PC-9 (cell line): Measurements from ENCODE around the gene NCOA3. TPM values are rescaled to one million over a fixed set of nuclear protein-coding genes. Genes with fewer than 3 reads are reported as not detected.

Experiments
- BruUV-seq: library from RNA; stranded (reverse); fragments of 400-500 nt; replicated peaks from 2 replicates; lab custom pipeline; 2021; lab: Mats Ljungman, UMichigan
- CTCF ChIA-PET: fragments of 300-600 bp; sonication (Branson Sonifier 250); formaldehyde crosslinking; loops from one replicate; lab custom pipeline; 2022; ENCODE audit warnings: antibody characterized with exemption; lab: Charles Lee
- POLR2A ChIA-PET: fragments of 300-600 bp; sonication (Branson Sonifier 250); formaldehyde crosslinking; loops from one replicate; lab custom pipeline; 2022; ENCODE audit warnings: antibody characterized with exemption; ENCODE audit not compliant: unreplicated experiment; lab: Charles Lee
- DNase-seq, 2 experiments: peaks; one replicate each; pipeline versions ENCODE4 v3.0.0 to v3.0.0-alpha.2; 2015 to 2022; ENCODE audit warnings: mixed read lengths in 1 of 2
- H2AFZ ChIP-seq: fragments of 200-600 bp; sonication (generic); 2 replicates; pipeline ENCODE4 v1.8.1; 2017; ENCODE audit warnings: antibody characterized with exemption
- H3F3A ChIP-seq: fragments of 200-600 bp; sonication (generic); 2 replicates; pipeline ENCODE4 v1.8.1; 2017; ENCODE audit warnings: antibody characterized with exemption, mild to moderate bottlenecking, low read depth; ENCODE audit not compliant: insufficient read depth
- H3K27ac ChIP-seq: fragments of 200-600 bp; sonication (generic); 2 replicates; pipeline ENCODE4 v1.6.1; 2016; ENCODE audit warnings: mixed run types
- H3K27me3 ChIP-seq: fragments of 200-600 bp; sonication (generic); 2 replicates; pipeline ENCODE4 v1.6.1; 2016; ENCODE audit warnings: low read depth, mixed run types; ENCODE audit not compliant: insufficient read depth
- H3K36me3 ChIP-seq: fragments of 200-600 bp; sonication (generic); 2 replicates; pipeline ENCODE4 v1.6.1; 2016; ENCODE audit warnings: low read depth, mixed run types
- H3K4me1 ChIP-seq: fragments of 200-600 bp; sonication (generic); replicated peaks from 2 replicates; pipeline ENCODE4 v1.6.1; 2016; ENCODE audit warnings: mixed run types; ENCODE audit not compliant: insufficient read depth
- H3K4me2 ChIP-seq: fragments of 200-600 bp; sonication (generic); 2 replicates; pipeline ENCODE4 v1.6.1; 2017; ENCODE audit warnings: mixed run types
- H3K4me3 ChIP-seq: fragments of 200-600 bp; sonication (generic); 2 replicates; pipeline ENCODE4 v1.6.1; 2016; ENCODE audit warnings: mixed run types
- H3K79me2 ChIP-seq: fragments of 200-600 bp; sonication (generic); 2 replicates; pipeline ENCODE4 v1.6.1; 2017; ENCODE audit warnings: low read depth, mixed run types
- H3K9me2 ChIP-seq: fragments of 200-600 bp; sonication (generic); 2 replicates; pipeline ENCODE4 v1.8.1; 2017; ENCODE audit warnings: mild to moderate bottlenecking; ENCODE audit not compliant: insufficient read depth
- H3K9me3 ChIP-seq: fragments of 200-600 bp; sonication (generic); 2 replicates; pipeline ENCODE4 v1.8.1; 2016; ENCODE audit warnings: low read depth; ENCODE audit not compliant: insufficient read depth
- H4K20me1 ChIP-seq: fragments of 200-600 bp; sonication (generic); 2 replicates; pipeline ENCODE4 v1.8.1; 2017; ENCODE audit not compliant: insufficient read depth
- CTCF ChIP-seq: fragments of 200-600 bp; sonication (generic); conservative IDR thresholded peaks from 2 replicates; pipeline ENCODE4 v1.6.1; 2017; ENCODE audit warnings: mixed run types, antibody characterized with exemption, mild to moderate bottlenecking, moderate library complexity
- EZH2 ChIP-seq: fragments of 200-600 bp; sonication (generic); IDR thresholded peaks from 2 replicates; pipeline ENCODE4 v1.8.0; 2017; ENCODE audit warnings: antibody characterized with exemption, low read depth
- intact Hi-C: fragments of 100-400 bp; cut with micrococcal nuclease; formaldehyde crosslinking; loops from one replicate; pipeline ENCODE4 v1.10.0; 2022; ENCODE audit not compliant: unreplicated experiment
- total RNA-seq: library from RNA; stranded (reverse); gene quantifications from 2 replicates; pipeline ENCODE4 v1.2.3, GENCODE V29; 2021

The NCOA3 gene
- total RNA-seq, 1 experiment from 2014 or later: 78.0 TPM

- Histone ChIP-seq H3K79me2 (peaks cover 83% of the 10 kb centered on the region), H3F3A (peaks cover 83% of the 10 kb centered on the region), H3K27ac (0 out of 2 replicates have a peak overlapping the region, but pooled peaks have one; percentile 11), H4K20me1 (0 out of 2 replicates have a peak, but pooled peaks cover 4% of the 10 kb centered on the region), H2AFZ (no peak overlapping the region), H3K36me3 (peaks cover 16% of the 10 kb centered on the region), H3K4me1 (peaks cover 16% of the 10 kb centered on the region), H3K27me3 (no peaks in the 10 kb centered on the region), H3K4me2 (no peak overlapping the region), H3K4me3 (no peak overlapping the region), H3K9me3 (no peaks in the 10 kb centered on the region), H3K9me2 (no peaks in the 10 kb centered on the region)
- no TSS peak for BruUV-seq
- DNase-seq: no peak
- TF ChIP-seq EZH2 (no peak), CTCF (no peak)
- intact Hi-C loops: loop anchor here (10.0 kb wide), 1 partner anchor 74 kb away; no protein-coding TSS in a partner anchor
- POLR2A ChIA-PET: no interaction called here
- CTCF ChIA-PET: no interaction called here
Observed at GRCh38 chr20:47618479-47618878, 116.8 kb downstream of the NCOA3 start.

GRCh38 chr20:47620808-47621805 lies 119.4 kb downstream of the NCOA3 start:
- CTCF ChIA-PET: interaction anchor here (0.6 to 1.9 kb wide), 13 partner anchors 53 to 348 kb away, joined by 3 to 18 read pairs (median 4); partner anchors contain the start of gene NCOA3
- POLR2A ChIA-PET: interaction anchor here (0.6 to 1.0 kb wide), 11 partner anchors 12 to 347 kb away, joined by 3 to 7 read pairs (median 4); partner anchors contain the start of gene NCOA3
- H3K27ac ChIP-seq: peak overlapping the region; percentile 54

More at GRCh38 chr20:47620808-47621805, 119.4 kb downstream of the NCOA3 start:
- no TSS peak for BruUV-seq
- peaks cover 32% of the 10 kb centered on the region for H3K36me3 ChIP-seq
- 0 out of 2 replicates have a peak, but pooled peaks cover 4% of the 10 kb centered on the region for H4K20me1 ChIP-seq
- H3K4me2 ChIP-seq: peak overlapping the region; percentile 15; the same call in 1 of the 2 replicates
- DNase-seq: peak; percentile 26 to 61
- H3K4me3 ChIP-seq: no peak overlapping the region
- H3K9me3 ChIP-seq: no peaks in the 10 kb centered on the region
- peaks cover 70% of the 10 kb centered on the region for H3K79me2 ChIP-seq
- TF ChIP-seq CTCF: peak; percentile 96
- no peak for TF ChIP-seq EZH2
- H3K27me3 ChIP-seq: no peaks in the 10 kb centered on the region
- H3F3A ChIP-seq: peaks cover 72% of the 10 kb centered on the region
- peaks cover 16% of the 10 kb centered on the region for H3K4me1 ChIP-seq
- intact Hi-C loops: loop anchor here (1.0 to 10.0 kb wide), 9 partner anchors 52 to 866 kb away; partner anchors contain the start of gene NCOA3
- H2AFZ ChIP-seq: no peak overlapping the region
- no peaks in the 10 kb centered on the region for H3K9me2 ChIP-seq
